Inflammatory macrophage treated with lipopolysaccharide for 4 hours (primary cell): ENCODE data around the gene RASAL2.
"Not testable (repeated sequence)": the region's sequence is repeated elsewhere in the genome, so short reads cannot be mapped to it uniquely, and the experiment has no call there.

Experiments
- DNase-seq: peaks from one replicate; pipeline ENCODE4 v3.0.0-alpha.2; 2020

The RASAL2 gene

DNA sequence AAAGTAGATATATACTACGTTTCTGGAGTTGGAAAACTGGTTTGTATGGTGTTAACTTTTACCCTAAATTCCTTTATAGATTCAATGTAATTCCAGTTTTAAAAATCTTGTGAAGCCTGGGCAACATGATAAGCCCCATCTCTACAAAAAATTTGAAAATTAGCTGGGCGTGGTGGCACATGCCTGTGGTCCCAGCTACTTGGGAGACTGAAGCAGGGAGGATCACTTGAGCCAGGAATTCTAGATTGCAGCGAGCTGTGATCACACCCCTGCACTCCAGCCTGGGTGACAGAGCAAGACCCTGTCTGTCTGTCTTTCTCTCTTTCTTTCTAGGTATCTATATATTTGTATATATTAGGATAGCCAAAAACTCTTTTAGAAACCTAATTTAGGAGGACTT lies 260.9 kb downstream of the RASAL2 start:
- no peak for DNase-seq

DNA sequence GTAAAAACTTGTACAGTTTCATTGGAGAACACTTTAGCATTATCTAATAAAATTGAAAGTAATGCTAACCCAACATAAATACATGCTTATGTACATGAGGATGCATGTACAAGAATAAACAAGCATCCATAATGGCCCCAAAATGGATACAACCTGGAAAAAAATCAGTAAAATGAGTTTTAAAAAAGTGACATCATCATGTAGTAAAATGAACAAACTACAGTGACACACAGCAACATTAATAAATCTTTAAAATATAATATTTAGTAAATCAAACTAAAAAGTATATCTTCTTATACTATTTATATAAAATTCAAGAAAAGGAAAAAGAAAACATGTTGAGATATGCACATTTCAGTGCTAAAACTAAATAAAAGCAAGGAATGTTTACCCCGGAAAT lies 262.4 kb downstream of the RASAL2 start:
- no peak for DNase-seq

DNA sequence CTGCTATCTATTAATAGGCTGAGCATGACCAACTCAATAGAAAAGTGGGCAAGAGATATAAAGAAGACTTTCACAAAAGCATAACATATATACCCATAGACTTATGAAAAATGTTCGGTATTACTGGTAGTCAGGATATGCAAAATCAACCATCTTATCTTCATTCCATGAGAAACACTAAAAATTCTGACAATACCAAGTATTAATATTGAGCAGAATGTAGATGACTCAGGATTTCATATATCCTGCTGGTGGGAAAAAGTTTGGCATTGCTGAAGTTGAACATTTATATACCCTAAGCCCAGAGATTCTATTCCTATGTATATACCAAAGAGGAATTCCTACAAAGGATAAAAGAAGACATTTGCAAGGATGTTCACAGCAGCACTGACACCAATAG lies 264.6 kb downstream of the RASAL2 start:
- no peak for DNase-seq

DNA sequence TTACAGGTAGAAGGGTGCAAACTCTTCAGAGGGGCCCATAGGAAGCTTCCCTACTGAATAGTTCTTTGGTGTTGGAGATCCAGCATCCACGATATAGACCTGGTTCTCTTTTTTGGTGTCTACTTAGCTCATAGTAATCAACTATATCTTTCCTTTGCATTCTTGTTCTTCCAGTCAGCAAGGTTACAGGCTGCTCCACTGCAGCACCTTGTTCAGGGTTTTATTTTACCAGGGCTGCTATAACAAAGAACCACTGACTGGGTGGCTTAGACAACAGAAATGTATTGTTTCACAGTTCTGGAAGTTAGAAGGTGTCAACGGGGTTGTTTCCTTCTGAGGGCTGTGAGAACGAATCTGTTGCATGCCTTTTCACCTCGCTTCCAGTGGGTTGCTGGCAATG lies 266.5 kb downstream of the RASAL2 start:
- DNase-seq = no peak

DNA sequence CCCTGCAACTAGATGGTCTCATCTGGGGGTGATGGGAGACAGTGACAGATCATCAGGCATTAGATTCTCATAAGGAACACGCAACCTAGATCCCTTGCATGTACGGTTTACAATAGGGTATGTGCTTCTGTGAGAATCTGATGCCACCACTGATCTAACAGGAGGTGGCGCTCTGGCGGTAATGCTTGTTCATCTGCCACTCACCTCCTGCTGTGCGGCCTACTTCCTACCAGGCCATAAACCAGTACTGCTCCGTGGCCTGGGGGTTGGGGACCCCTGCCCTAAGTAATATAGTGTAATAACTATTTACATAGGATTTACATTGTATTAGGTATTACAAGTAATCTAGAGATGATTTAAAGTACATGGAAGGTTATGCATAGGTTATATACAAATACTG lies 267.9 kb downstream of the RASAL2 start:
- DNase-seq = no peak

DNA sequence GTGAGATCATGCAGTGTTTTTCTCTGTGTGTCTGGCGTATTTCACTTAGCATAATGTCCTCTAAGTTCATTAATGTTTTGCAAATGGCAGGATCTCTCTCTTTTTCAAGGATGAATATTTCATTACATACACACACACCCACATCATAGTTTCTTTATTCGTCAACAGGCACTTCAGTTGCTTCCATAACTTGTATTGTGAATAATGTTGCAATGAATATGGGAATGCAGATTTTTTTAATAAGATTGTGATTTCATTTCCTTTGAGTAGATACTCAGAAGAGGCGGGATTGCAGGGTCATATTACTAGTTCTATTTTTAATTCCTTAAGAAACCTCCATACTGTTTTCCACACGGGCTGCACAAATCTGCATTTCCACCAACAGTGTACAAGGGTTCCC lies 268.8 kb downstream of the RASAL2 start:
- DNase-seq = no peak

DNA sequence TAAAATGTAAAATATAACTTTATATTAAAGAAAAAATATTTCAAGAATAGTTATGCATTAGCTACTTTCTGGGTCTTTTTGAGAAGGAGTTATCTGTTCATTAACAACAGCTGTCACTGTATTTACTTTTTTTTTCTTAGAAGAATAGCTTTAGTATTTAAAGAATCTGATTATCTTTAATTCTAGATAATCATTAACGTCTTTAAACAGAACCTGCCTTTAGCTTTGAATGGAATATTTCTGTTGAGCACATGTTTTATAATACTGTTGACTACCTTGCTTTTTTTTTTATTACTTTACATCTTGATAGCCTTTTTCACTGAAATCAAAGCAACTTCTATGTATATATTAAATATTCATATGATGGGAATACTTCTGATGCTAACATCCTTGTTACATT lies 270.9 kb downstream of the RASAL2 start:
- no peak for DNase-seq

DNA sequence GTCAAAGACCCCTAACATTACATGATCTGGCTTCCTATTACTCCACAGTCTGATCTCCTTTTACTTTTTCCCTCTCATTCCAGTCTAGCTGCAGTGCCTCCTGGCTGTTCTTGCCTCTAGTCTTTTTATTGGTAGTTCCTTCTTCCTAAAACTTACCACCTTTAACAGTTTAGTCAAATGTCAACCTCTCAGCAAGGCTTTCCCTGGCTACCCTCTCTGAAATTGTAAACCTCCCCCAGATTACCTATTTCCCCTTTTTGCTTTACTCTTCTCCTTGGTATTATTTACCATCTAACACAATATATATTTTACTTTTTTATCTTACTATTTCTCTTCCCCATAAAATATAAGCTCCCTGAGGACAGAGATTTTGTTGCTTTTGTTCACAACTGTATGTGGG lies 273.2 kb downstream of the RASAL2 start:
- no peak for DNase-seq

DNA sequence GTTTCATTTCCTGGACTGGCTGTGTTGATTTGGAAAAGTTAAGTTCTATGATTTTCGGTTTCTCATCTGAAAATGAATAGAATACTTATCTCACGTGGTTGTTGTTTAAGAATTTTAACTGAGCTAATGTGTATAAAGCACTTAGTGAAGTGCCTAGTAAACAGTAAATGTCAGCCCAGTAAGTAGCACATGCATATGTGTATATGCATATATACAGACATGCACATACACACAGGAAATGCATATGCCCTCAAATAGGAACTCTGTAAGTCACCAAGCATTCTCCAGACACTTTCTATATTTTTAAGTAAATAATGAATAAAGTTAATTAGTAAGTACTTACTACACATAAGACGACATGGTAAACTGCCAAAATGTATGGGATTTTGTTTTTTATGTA lies 274.3 kb downstream of the RASAL2 start:
- no peak for DNase-seq

DNA sequence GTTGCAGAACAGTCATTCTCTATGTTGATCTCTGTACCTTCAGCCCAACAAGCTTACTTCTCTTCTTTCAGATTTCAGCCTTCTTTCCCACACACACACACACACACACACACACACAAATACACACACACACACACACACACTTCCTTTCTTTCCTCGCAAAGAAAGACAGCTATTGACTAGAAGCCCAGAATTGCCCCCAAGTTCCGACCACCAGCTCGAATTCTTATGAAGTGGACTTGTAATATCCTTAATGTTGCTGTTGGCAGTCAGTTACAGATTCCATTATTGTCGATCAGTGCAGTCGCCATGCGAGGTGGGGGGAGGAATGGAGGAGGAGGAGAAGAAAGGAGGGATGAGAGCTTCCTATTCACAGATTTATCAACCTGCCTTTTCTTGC lies 277.3 kb downstream of the RASAL2 start:
- DNase-seq = no peak

DNA sequence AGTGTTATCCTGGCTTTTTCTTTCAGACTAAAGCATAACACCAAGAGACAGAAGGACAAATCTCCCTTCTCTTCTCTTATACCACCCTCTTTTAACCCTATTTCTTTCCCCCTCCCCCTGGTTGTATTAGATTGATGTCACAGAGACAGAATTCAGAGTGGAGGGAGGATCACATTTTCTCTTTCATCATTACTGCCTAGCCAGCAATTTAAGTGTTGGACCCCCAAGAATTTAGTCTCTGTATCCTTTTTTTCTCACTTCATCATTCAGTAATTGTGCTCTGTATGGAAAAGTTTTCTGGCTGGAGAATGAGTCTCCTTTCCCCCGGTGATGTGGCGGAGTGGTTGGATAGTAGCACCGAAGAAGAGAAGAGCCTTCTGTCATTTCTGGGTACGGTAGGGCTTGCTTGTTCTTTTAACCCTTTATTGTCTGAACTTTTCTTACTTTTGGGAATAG lies 278.1 kb downstream of the RASAL2 start:
- no peak for DNase-seq

DNA sequence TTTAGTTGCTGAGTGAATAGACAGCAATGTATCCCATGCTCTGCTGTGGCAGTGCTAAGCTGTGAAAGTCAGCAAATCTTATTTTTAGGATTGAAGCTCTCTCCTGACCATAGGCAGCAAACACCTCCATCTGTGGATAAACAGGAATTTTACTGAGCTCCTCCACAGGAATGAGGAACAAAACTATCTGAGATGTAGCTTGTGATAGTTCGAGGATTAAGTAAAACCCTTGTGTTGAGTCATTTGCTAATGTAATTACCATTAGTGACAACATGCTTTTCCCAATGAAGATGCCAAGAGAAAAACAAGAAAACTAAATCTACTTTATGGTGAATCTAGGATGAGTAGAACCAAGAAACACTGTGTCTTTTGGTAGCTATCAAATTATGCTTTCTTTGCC lies 280.1 kb downstream of the RASAL2 start:
- DNase-seq = peak; percentile 27

DNA sequence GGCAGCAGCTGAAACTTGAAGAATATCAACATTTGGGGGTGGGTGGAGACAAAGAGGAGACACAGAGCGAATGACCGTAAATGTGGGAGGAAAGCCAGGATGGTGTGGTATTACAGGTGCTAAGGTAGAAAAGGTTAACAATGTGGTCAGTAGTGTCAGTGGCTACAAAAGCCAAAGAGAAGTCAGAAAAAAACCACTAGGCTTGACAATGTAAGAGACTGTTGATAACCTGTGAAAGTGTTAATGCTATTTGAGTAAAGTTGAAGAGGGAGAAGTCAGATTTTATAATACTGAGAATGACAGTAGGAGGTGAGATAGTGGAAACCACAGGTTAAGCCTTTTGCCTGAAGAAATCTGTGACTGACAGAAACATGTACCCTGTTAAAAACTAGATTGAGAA lies 282.1 kb downstream of the RASAL2 start:
- DNase-seq = no peak

DNA sequence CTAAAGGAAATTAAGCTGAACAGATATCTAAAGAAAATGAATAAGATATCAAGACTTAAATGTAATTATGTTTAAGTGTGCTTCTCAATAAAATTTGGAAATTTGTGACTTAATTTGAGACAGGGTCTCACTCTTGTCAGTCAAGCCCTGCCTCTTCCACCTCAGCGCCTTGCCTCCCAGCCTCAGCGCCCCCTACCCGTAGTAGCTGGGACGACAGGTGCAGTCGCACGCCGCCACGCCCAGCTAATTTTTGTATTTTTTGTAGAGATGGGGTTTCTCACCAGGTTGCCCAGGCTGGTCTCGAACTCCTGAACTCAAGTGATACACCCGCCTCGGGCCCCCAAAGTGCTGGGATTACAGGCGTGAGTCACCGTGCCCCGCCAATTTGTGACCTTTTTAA lies 285.9 kb downstream of the RASAL2 start:
- no peak for DNase-seq

DNA sequence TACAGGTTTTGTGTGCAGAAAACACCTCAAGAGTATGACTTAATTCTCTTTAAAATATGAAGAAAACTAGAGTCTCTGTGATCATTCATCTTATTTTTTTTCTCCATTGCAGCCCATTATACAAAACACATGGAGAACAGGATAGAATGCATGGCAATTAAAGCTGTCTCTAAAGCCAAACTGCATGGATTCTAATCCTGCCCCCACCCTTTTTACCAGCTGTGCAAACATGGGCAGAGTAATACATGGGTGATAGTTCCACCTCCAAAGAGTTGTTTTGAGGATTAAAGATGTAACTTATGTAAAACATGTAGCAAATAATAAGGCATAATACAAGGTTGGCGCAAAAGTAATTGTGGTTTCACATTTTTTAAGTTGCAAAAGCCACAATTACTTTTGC lies 288.5 kb downstream of the RASAL2 start:
- DNase-seq = no peak

DNA sequence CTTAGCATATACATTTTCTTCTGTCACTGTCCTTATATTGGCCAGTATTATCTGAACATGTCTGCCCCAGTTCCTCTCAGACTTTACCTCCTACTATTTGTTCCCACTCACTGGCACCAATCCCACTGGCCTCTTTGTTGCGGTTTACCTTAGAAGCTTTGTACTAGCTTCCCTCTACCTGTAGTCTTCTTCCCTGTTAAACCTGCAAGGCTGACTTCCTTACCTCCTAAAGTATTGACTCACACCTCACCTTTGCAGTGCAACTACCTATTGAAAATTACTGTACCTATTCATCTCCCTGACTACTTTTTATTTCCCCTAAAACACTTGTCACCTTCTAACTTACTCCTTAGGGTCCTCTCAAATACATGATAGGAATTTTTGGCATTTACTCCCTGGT lies 291.8 kb downstream of the RASAL2 start:
- DNase-seq = no peak

DNA sequence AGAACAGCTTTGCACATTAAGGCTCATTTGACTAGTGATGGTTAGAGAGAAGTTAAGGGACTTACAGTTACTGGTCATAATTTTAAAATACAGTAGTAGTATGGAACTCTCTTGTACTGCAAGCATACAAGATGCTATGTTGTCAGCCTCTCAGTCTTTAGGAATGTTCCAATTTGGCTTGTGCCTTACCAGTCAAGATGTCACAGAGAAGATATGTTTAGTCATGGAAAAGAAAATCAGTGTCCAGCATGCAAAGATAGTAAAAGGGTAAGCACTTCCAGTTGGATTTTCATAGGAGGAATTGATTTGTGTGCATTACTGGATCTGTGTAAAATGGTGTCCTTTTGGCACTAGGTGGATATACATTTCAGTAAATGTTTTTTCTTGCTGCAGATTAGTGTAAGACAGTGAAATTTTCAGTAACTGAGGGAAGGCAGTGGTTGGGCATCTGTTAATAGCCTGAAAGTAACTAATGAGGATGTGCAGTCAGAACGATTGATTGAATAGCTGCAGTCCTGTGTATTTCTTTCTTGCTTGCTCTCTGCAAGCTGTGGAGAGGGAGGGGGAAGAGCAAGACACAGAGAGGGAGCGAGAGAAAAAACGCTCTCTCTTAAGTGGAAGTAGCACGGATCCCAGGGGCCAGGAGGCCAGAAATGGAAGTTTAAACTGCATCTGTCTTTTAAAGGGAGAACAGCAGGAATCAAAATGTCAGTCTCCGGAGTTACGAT lies 294.7 kb downstream of the RASAL2 start:
- DNase-seq = no peak

DNA sequence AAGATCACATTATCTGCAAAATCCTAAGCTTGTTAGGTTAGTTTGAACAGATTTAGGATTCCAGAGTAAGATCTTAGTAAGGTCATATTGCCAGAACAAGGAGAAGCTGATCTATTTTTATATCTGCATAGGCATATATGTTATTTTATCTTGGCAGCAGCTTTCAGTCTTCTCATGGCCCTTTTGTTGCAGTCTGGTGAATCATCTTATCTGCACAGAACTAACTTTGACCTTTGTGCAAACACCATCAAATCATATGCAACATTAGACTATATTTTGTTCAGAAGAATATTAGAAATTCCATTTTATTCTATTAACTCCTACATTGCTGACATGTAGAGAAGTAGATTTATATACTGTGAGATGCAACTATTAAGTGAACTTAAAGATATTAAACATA lies 295.5 kb downstream of the RASAL2 start:
- DNase-seq = no peak

DNA sequence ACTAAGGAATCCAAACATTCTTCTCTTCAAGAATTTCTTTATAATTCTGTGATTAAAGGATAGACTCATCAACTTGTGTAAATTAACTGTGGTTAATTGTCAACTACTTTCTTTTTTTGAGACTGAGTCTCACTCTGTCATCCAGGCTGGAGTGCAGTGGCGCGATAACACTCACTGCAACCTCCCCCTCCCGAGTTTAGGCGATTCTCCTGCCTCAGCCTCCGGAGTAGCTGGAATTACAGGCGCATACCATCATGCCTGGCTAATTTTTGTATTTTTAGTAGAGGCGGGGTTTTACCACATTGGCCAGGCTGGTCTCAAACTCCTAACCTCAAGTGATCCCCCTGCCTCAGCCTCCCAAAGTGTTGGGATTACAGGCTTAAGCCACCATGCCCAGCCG lies 296.4 kb downstream of the RASAL2 start:
- DNase-seq = not testable (repeated sequence)

DNA sequence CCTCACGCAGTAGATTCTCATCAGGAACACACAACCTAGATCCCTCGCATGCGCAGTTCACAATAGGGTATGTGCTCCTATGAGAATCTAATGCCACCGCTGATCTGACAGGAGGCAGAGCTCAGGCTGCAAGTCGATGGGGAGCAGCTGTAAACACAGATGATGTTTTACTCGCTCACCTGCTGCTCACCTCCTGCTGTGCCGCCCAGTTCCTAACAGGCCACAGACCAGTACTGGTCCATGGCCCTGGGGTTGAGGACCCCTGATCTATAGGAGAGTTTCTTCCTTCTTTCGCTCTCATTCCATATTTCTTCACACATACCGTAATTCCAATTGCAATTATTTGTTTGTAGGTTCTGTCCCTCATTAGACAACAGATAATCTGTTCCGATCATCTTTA lies 299.5 kb downstream of the RASAL2 start:
- no peak for DNase-seq

DNA sequence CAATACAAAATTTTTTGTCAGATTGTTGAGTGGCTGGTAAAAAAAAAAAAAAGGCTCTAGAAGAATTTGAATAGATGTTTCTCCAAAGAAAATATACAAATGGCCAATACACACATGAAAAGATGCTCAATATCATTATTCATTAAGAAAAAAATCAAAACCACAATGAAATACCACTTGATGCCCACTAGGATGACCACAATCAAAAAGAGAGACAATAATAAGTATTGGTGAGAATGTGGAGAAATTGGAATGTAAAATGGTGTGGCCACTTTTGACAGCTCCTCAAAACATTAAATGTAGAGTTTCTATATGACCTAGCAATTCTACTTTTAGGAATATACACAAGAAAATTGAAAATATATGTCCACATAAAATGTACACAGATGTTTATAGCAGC lies 302.9 kb downstream of the RASAL2 start:
- DNase-seq = no peak

DNA sequence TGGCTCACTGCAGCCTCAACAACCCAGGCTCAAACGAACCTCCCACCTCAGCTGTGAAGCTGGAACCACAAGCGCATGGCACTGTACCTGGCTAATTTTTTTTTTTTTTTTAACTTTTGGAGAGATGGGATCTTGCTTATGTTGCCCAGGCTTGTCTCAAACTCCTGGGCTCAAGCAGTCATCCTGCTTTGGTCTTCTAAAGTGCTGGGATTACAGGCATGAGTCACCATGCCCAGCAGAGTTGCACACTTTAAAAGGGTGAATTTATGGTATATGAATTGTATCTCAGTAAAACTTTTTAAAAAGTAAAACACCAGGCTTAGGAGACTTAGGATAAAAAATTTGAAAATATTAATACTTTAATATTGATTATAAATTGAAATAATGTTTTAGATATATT lies 303.8 kb downstream of the RASAL2 start:
- no peak for DNase-seq

DNA sequence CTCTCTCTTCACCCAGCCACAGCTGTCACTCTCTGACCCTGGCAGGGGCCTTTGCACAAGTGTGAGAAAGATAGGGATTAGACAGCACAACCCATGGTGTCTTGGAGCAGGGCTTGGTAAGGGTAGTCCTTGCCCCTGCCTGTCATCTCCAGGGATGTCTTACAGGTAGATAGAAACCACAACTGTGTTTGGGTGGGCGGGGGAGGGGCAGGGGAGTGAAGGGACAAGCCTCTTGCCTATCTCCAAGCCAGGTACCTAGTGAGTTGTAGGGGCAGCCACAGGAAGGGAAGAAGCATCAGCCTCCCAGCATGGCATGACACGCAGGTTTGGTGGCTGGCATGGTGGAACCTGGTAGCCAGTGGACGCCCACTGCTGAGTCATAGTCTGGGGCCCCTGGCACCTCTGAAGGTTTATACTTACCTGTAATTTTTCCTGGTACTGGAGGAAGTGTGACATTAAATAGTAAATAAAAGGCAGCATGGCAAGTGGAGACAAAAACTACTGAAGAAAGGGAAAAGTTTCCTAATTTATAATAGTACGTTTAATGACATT lies 305.3 kb downstream of the RASAL2 start:
- DNase-seq = no peak

DNA sequence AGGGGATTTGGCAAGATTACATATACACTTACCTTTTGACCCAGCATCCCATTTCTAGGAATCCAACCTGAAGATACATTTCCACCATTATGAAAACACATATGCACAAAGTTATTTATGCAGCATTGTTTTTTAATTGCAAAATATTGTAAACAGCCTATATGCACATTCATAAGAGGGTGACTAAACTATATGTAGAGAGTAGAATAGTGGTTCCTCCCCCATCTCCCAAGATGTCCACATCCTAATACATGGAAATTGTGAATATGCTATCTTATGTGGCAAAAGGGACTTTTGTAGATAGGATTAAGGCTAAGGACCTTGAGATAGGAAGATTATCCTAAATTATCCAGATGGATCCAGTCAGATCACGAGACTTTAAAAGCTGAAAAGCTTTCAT lies 311.2 kb downstream of the RASAL2 start:
- no peak for DNase-seq

DNA sequence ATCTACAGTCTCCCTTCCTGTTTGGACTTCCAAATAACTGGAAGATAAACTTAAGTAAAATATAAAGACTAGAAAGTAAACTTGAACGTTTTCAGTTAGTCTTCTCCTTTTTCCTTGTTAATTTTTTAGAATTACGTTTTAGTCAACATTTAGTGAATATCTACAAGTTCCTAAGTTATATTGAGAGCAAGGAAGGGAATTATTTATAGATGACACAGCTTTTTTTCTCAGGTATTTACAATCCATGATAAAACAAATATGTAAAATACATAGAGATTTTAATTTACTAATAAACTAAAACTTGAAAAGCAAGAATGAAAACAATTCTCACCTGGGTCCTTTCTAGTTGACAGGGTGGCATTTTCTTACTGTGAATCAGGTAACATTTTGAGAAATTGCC lies 313.3 kb downstream of the RASAL2 start:
- no peak for DNase-seq
